K562 (cell line): ENCODE measurements around the gene LINS1. TPM values are rescaled to one million over a fixed set of nuclear protein-coding genes. Genes with fewer than 3 reads are reported as not detected.

Experiments
- ADNP ChIP-seq: fragments of 200-800 bp; sonication (Bioruptor generic); IDR thresholded peaks from 2 replicates; pipeline ENCODE4 v1.6.1; 2016; ENCODE audit warnings: missing genetic modification characterization, missing compliant biosample characterization
- CC2D1A ChIP-seq: fragments of 450-650 bp; IDR thresholded peaks from 2 replicates; pipeline ENCODE4 v1.6.1; 2017; ENCODE audit warnings: mild to moderate bottlenecking
- CSDE1 ChIP-seq, 2 experiments: fragments of 450-650 bp; IDR thresholded peaks; 2 replicates each; pipeline ENCODE4 v1.6.1; 2016; ENCODE audit warnings: mild to moderate bottlenecking in 1 of 2
- DNMT1 ChIP-seq: fragments of 450-650 bp; IDR thresholded peaks from 2 replicates; pipeline ENCODE4 v1.6.1; 2016; ENCODE audit warnings: antibody characterized with exemption, mild to moderate bottlenecking
- FOXJ2 ChIP-seq: fragments of 200-800 bp; sonication (Bioruptor generic); IDR thresholded peaks from 2 replicates; pipeline ENCODE4 v1.6.1; 2016; ENCODE audit warnings: missing genetic modification characterization, missing compliant biosample characterization
- KLF10 ChIP-seq: fragments of 250-450 bp; sonication (Bioruptor Pico); IDR thresholded peaks from 2 replicates; pipeline ENCODE4 v1.6.1; 2021; ENCODE audit warnings: matching md5 sums
- NR3C1 ChIP-seq: sonication (generic); formaldehyde crosslinking; IDR thresholded peaks from 2 replicates; pipeline ENCODE4 v1.8.1; 2022; ENCODE audit warnings: missing genetic modification reagents
- RFX5 ChIP-seq: IDR thresholded peaks from 2 replicates; pipeline ENCODE4 v1.6.1; 2011; ENCODE audit warnings: low read depth, mild to moderate bottlenecking, improper control_type of control experiment, low read length
- RUNX1 ChIP-seq: sonication (generic); IDR thresholded peaks from 2 replicates; pipeline ENCODE4 v1.6.1; 2016; ENCODE audit warnings: antibody characterized with exemption, low read depth
- ZC3H11A ChIP-seq: IDR thresholded peaks from 2 replicates; pipeline ENCODE4 v1.6.1; 2012; ENCODE audit warnings: low read depth, low read length, improper control_type of control experiment
- ZNF146 ChIP-seq: IDR thresholded peaks from one replicate; pipeline ENCODE4 v1.6.1; 2018; ENCODE audit warnings: missing compliant biosample characterization; ENCODE audit not compliant: unreplicated experiment
- ZNF766 ChIP-seq: fragments of 200-800 bp; sonication (Bioruptor generic); conservative IDR thresholded peaks from 2 replicates; pipeline ENCODE4 v1.6.1; 2016; ENCODE audit warnings: missing genetic modification characterization, missing compliant biosample characterization
- polyA plus RNA-seq, 8 experiments: library from polyadenylated mRNA; depleted of rRNA in 4 of 8; stranded (reverse) in 5 of 8; unstranded in 3 of 8; fragments of >200 nt; fragmentation: Nextera tagmentation in 2 of 8; fragmentation: Illumina TruSeq in 1 of 8; extraction: Ambion mirVana in 2 of 8; extraction: Trizol in 1 of 8; gene quantifications; 2 replicates each; pipeline versions ENCODE4 v1.2.1 to v1.2.3, GENCODE V29; 2011 to 2014; ENCODE audit warnings: inconsistent platforms in 1 of 8, missing spikeins in 1 of 8
- total RNA-seq, 7 experiments: library from RNA; depleted of rRNA in 6 of 7; stranded (reverse); fragments of >200 nt in 6 of 7; fragmentation: Illumina TruSeq in 2 of 7; extraction: Trizol in 2 of 7; gene quantifications; 2 replicates each; pipeline versions ENCODE4 v1.2.1 to v1.2.3, GENCODE V29; 2011 to 2021; ENCODE audit warnings: low replicate concordance in 1 of 7
- TF ChIP-seq, protein P1 (sequence below): fragments of 450-650 bp; formaldehyde crosslinking; IDR thresholded peaks from 2 replicates; pipeline ENCODE4 v1.4.0; 2022; ENCODE audit warnings: mild to moderate bottlenecking, moderate library complexity
- TF ChIP-seq, protein P2 (sequence below): fragments of 250-450 bp; sonication (Bioruptor Pico); IDR thresholded peaks from 2 replicates; pipeline ENCODE4 v1.5.0; 2021; ENCODE audit warnings: mild to moderate bottlenecking, borderline replicate concordance
- TF ChIP-seq, protein P3 (sequence below): fragments of 450-650 bp; IDR thresholded peaks from 2 replicates; pipeline ENCODE4 v1.6.1; 2016; ENCODE audit warnings: low read depth
- TF ChIP-seq, protein P4 (sequence below): fragments of 450-650 bp; formaldehyde crosslinking; IDR thresholded peaks from 2 replicates; pipeline ENCODE4 v1.4.0; 2020; ENCODE audit warnings: mild to moderate bottlenecking, moderate library complexity

Gene LINS1
- total and polyA plus RNA-seq, 9 of the 15 experiments (the other 6 are each of a cell fraction or from before 2014, with no cell fraction given): 15.4 to 31.4 (median 24.6) TPM

DNA sequence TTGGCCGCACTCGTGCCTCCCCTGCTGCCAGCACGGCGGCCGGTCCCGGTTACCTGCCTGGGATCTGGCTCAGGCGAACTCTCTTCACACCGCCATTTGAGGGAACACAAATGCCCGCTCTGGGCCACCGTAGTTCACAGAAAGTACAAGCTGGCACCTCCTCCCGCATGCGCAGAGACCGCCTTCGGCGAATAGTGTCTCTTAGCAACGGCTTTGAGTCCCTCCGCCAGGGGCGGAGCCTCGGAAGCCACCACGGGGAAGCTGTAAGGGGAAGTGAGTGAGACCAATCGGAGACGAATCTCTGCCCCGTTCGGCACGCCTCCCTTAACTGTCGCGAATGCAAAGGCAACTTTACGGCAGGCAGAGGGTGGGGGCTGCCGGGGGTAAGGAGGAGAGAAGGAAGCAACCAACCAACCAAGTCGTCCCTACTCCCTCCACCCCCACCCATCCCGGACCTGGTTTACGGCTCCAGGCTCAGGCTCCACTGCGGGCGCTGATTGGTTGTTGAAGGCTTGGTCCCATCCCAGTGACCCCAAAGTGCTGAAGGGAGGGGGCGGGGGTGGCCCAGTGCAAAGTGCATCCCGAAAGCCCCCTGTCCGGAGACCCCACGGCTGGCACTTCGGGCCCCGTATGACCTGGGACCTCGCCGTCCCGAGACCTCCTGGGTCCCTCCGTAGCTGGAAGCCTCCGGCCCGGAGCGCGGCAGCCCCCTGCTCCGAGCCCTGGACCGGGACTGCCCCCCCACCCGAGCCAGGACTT is at the start of gene LINS1, which contains the start of gene ASB7 (continued):
- TF ChIP-seq, protein P1, sequence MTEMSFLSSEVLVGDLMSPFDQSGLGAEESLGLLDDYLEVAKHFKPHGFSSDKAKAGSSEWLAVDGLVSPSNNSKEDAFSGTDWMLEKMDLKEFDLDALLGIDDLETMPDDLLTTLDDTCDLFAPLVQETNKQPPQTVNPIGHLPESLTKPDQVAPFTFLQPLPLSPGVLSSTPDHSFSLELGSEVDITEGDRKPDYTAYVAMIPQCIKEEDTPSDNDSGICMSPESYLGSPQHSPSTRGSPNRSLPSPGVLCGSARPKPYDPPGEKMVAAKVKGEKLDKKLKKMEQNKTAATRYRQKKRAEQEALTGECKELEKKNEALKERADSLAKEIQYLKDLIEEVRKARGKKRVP: no peak
- TF ChIP-seq RFX5 (no peak), FOXJ2 (tag) (peak; percentile 75), CC2D1A (no peak), KLF10 (CRISPR knock-in tag) (no peak), CSDE1 (IDR thresholded peaks at IDR 0.05) (peak in 1 of 2 experiments; percentile 81; a peak in 2 of 4 replicates), DNMT1 (no peak), ZNF146 (CRISPR knock-in tag) (no peak), ADNP (tag) (no peak), ZNF766 (no peak), ZC3H11A (no peak), RUNX1 (no peak), NR3C1 (no peak)
- TF ChIP-seq, protein P2, sequence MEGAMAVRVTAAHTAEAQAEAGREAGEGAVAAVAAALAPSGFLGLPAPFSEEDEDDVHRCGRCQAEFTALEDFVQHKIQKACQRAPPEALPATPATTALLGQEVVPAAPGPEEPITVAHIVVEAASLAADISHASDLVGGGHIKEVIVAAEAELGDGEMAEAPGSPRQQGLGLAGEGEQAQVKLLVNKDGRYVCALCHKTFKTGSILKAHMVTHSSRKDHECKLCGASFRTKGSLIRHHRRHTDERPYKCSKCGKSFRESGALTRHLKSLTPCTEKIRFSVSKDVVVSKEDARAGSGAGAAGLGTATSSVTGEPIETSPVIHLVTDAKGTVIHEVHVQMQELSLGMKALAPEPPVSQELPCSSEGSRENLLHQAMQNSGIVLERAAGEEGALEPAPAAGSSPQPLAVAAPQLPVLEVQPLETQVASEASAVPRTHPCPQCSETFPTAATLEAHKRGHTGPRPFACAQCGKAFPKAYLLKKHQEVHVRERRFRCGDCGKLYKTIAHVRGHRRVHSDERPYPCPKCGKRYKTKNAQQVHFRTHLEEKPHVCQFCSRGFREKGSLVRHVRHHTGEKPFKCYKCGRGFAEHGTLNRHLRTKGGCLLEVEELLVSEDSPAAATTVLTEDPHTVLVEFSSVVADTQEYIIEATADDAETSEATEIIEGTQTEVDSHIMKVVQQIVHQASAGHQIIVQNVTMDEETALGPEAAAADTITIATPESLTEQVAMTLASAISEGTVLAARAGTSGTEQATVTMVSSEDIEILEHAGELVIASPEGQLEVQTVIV (CRISPR knock-in tag): peak; percentile 98
- TF ChIP-seq, protein P3, sequence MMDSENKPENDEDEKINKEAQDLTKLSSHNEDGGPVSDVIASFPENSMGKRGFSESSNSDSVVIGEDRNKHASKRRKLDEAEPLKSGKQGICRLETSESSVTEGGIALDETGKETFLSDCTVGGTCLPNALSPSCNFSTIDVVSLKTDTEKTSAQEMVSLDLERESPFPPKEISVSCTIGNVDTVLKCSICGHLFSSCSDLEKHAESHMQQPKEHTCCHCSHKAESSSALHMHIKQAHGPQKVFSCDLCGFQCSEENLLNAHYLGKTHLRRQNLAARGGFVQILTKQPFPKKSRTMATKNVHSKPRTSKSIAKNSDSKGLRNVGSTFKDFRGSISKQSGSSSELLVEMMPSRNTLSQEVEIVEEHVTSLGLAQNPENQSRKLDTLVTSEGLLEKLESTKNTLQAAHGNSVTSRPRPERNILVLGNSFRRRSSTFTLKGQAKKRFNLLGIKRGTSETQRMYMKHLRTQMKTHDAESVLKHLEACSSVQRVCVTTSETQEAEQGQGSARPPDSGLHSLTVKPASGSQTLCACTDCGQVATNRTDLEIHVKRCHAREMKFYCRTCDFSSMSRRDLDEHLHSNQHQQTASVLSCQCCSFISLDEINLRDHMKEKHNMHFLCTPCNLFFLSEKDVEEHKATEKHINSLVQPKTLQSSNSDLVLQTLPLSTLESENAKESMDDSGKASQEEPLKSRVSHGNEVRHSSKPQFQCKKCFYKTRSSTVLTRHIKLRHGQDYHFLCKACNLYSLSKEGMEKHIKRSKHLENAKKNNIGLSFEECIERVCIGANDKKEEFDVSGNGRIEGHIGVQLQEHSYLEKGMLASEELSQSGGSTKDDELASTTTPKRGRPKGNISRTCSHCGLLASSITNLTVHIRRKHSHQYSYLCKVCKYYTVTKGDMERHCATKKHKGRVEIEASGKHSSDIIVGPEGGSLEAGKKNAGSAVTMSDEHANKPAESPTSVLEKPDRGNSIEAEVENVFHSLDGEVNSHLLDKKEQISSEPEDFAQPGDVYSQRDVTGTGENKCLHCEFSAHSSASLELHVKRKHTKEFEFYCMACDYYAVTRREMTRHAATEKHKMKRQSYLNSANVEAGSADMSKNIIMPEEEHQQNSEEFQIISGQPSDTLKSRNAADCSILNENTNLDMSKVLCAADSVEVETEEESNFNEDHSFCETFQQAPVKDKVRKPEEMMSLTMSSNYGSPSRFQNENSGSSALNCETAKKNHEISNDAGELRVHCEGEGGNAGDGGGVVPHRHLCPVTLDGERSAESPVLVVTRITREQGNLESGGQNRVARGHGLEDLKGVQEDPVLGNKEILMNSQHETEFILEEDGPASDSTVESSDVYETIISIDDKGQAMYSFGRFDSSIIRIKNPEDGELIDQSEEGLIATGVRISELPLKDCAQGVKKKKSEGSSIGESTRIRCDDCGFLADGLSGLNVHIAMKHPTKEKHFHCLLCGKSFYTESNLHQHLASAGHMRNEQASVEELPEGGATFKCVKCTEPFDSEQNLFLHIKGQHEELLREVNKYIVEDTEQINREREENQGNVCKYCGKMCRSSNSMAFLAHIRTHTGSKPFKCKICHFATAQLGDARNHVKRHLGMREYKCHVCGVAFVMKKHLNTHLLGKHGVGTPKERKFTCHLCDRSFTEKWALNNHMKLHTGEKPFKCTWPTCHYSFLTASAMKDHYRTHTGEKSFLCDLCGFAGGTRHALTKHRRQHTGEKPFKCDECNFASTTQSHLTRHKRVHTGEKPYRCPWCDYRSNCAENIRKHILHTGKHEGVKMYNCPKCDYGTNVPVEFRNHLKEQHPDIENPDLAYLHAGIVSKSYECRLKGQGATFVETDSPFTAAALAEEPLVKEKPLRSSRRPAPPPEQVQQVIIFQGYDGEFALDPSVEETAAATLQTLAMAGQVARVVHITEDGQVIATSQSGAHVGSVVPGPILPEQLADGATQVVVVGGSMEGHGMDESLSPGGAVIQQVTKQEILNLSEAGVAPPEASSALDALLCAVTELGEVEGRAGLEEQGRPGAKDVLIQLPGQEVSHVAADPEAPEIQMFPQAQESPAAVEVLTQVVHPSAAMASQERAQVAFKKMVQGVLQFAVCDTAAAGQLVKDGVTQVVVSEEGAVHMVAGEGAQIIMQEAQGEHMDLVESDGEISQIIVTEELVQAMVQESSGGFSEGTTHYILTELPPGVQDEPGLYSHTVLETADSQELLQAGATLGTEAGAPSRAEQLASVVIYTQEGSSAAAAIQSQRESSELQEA: peak; percentile 98
- TF ChIP-seq, protein P4, sequence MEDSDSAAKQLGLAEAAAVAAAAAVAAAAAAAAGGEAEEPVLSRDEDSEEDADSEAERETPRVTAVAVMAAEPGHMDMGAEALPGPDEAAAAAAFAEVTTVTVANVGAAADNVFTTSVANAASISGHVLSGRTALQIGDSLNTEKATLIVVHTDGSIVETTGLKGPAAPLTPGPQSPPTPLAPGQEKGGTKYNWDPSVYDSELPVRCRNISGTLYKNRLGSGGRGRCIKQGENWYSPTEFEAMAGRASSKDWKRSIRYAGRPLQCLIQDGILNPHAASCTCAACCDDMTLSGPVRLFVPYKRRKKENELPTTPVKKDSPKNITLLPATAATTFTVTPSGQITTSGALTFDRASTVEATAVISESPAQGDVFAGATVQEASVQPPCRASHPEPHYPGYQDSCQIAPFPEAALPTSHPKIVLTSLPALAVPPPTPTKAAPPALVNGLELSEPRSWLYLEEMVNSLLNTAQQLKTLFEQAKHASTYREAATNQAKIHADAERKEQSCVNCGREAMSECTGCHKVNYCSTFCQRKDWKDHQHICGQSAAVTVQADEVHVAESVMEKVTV: no peak
